Activated T-helper 1 cell treated with Interleukin-2 at 50 U/mL for 16 hours (primary cell): ENCODE data around the gene HOXD8.

Experiments
- DNase-seq: peaks from one replicate; pipeline ENCODE4 v3.0.0-alpha.2; 2020; ENCODE audit warnings: low read depth

HOXD8 gene

DNA sequence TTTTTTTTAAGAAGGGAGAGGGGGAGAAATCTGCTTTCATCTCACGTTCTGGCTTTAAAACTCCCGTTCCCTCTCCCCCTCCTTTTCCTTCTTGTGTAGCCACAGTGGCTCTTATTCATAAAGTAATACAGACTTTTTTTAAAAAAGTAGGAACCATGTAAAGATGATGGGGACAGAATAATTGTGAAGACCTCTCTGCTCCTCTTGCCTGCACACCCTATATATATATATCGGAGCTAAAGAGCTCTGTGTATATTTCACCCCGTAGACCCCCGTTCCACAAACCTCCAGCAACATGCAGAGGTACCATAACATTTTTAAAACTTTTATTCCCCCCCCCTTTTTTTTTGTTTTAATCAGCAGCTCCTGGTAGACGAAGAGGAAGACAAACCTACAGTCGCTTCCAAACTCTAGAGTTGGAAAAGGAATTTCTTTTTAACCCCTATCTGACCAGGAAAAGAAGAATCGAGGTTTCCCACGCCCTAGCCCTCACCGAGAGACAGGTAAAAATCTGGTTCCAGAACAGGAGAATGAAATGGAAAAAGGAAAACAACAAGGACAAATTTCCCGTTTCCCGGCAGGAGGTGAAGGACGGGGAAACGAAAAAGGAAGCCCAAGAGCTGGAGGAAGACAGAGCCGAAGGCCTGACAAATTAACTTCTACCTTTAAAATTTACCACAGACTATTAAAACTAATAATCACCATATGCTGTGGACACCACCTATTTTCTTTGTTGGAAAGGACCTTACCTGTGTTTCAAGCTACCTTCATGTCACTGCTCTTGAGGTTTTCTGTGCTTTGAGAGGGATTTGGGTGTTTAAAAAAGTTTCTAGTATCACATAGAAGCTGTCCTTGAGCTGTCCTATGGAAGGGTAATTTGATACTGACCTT is 1.7 kb downstream of the HOXD8 start:
- no peak for DNase-seq

DNA sequence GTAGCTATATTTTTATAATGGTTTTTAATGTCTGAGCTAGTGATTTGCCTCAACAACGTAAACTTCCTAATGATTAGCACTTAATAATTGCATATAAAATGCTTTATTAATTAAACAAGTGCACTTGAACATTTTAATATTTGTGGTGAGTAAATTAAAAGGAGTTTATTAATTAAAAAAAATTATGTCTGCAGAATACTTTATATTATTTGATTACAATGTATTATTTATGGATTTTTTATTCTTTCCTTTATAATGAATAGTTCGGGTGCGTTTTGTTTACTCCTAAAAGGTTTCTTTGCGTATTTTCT is 2.3 kb downstream of the HOXD8 start:
- no peak for DNase-seq

DNA sequence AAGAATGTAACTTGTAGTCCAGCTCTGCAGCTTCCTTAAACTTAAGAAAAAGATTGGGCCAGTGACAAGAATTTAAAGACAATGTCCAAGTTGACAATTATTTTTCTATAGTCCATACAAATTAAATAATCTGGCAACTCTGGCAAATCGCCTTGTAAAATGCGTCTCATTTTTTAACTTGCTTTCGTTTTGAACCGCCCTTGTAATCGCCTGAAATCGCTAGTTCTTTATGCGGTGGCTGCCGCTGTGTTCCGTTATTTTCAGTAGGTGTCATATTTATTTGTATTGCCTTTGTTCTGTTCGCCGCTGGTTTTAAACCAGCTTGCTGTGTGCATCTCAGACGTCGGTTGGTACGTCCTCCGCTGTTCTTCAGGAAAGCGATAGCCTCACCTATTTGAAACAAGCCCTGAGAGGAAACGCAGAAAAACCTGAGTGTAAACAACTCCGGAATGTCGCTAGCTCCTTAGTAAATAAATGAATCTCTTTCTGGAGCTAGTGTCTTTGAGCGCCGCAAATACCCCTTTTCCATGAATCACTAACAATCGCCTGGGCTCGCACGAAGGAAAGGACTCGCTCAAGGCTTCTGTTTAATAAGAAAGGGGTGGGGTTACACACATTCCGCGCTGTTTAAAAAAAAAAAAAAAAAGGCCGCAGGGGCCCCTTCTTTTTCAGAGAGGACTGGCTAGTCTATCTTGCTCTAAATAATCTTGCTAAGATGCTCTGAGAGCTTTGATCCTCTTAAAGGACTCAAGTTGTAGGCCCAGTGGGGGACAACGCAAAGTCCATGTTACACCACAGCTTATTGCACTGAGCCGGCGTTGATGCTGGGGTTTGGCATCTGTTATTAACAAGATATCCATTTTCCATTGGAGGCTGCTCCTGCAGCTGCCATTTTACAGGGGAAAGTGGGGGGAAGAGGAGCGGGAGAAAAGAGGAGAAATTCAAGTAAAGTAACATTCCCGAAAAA is 3.0 kb downstream of the HOXD8 start:
- DNase-seq: no peak

DNA sequence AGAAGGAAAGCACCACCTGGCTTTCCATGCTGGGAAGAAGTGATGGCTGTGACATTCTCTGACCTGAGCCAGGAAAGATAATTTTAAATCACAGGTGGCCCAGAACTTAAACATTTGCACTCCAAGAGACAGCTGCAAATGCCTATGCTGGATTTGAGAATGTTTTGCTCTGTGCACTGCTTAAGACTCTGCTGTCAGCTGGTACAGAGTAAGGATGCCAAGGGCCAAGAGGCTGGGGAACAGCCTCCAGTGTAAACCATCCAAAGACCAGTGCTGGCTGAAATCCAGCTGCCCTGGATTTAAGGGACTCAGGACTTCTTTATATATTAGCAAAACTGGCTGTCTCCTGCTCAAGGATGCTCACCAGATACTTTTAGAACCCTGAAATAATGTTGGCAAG is 3.9 kb downstream of the HOXD8 start:
- DNase-seq: no peak

DNA sequence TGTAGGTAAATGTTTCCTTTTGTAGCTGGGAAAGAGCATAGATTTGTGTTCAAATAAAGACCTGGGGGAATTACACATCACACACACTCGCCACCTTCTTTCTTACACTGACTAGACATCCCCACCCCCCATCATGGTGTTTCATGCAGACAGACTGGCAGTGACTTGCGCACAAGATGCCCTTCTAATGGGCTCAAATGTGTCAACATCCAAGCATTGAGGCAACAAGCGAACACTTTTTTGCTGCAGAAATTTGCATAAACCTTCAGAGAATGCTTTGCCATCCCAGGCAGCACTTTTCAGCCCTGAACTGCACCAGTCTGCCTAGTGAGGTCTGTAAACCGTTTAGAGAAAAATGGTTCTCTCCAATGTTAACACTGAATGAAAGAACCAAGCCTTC is 4.5 kb downstream of the HOXD8 start:
- no peak for DNase-seq

DNA sequence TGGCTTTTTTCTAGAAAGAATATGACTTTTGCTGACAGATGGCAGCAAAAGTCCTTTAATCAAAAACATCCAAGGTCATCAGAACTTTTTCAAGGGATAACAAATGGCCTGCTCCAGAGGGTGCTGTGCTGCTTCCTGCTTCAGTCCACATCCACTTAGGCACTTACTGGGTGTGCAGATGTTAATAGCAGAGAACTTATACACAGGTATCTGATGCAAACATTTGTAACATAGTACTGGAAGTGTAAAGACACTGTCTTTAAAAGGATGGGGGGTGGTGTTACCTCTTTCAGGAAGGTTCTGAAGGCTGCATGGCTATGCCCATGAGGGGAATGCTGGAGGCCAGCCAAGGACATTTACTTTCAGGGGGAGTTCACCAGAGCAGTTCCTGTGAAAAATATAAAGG is 5.5 kb downstream of the HOXD8 start:
- DNase-seq: no peak

DNA sequence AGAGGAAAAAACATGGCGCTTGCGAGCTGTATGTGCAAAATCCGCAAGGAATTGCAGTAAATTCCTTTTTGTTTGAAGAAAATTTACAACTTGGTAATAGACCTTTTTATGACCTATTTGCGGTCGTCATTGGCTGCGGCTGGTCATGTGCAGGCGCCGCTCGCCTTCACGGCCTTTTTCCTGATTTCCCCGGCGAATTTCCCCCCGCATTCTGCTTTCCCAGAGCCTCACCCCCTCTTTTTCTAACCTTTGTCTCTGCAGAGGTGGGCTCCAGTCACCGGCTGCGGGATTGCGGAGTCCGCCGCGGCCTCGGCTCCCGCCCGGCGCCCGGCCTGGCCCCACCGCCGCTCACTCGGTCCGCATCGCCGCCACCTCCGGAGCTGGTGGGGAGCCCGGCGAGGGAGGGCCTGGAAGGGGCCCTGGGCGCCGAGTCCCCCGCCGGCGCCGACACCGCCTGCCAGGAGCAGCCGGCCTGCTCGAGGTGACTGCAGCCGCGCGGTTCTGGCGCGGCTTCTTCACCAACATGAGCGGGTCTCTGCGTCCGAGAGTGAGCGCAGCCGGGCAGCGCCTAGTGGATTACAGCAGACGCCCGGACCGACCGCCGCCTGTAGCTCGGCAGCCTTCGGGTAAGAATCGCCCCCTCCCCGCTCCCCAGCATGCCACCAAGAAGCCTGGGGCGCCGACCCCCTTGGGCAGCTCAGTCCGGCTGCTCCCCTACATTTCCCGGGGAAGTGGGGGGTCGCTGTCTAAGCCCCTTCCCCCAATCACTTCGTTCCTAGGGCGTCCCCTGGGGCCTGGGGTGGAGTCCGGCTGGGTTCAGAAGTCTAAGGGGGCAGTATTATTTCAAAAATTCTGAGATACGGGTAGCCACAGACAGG is 7.1 kb downstream of the HOXD8 start:
- no peak for DNase-seq

DNA sequence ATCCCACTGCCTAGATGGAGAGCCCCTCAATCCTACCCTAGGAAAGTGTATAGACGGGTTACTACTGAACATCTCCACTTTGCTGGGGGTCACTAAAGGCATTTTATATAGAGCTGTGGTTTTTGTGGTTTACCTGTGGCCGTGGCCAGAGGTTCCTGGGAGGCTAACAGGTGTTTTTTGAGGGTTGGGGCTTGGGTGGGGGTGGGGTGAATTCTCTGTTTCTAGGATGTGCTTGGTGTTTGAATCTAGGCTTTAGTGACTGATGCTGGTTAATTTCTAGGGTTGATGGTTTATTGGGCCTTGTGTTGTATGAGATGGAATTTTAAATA is 7.7 kb downstream of the HOXD8 start:
- DNase-seq: no peak

DNA sequence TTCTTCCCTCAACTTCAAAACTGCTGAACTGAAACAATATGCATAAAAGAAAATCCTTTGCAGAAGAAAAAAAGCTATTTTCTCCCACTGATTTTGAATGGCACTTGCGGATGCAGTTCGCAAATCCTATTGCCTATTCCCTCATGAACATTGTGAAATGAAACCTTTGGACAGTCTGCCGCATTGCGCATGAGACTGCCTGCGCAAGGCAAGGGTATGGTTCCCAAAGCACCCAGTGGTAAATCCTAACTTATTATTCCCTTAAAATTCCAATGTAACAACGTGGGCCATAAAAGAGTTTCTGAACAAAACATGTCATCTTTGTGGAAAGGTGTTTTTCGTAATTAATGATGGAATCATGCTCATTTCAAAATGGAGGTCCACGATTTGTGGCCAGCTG is 8.4 kb downstream of the HOXD8 start:
- no peak for DNase-seq

DNA sequence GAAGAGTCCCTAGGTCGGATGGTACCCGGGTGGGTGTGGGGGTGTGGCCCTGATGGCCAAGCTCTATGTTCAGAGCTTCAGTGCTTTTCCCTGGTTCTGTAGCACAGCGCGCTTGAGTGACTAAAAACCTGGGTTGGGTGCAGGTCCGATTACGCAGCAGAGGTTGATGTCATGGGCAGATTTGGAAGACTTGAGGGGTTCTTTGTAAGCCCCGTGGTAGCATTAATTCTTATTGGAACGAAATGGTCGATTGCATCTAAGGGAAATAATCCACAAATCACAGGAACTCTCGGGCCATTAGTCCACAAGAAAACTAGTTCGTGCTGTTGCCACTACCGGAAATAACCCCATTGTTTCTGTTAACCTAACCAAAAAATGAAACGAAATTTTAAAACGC is 9.0 kb downstream of the HOXD8 start:
- no peak for DNase-seq

DNA sequence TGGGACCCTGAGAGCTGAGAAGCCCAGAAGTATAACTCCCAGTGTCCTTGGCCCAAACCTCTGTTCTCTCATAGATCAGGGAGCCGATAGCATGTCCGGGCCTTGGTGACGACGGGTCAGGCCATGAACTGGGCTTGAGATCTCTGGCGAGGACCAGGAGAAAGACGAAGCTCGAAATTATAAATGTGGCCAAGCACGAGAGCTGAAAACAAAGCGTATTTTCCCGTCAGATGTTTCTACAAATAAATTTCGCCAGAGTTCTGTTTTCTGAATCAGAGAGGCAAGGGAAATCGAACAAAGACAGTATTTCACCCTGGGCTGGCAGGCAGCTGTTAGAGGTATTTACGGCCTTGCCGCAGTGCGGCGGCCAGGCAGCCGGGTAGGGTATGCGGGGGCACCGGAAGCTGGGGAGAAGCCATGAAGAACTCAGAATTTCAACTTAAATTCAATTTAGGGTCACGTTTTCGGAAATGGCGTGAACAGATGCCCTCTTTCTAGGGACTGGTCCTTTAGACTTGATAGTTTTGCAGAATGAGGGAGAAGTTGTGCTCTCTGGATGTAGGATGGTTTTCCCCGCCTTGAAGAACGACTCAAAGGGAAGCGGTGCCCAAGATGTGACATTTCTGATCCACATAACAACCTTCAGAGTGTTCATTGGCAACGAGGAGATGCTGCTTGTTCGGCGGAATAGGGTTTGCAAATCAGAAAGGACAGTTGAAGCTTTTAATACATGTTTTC is 9.6 kb downstream of the HOXD8 start:
- DNase-seq: no peak

DNA sequence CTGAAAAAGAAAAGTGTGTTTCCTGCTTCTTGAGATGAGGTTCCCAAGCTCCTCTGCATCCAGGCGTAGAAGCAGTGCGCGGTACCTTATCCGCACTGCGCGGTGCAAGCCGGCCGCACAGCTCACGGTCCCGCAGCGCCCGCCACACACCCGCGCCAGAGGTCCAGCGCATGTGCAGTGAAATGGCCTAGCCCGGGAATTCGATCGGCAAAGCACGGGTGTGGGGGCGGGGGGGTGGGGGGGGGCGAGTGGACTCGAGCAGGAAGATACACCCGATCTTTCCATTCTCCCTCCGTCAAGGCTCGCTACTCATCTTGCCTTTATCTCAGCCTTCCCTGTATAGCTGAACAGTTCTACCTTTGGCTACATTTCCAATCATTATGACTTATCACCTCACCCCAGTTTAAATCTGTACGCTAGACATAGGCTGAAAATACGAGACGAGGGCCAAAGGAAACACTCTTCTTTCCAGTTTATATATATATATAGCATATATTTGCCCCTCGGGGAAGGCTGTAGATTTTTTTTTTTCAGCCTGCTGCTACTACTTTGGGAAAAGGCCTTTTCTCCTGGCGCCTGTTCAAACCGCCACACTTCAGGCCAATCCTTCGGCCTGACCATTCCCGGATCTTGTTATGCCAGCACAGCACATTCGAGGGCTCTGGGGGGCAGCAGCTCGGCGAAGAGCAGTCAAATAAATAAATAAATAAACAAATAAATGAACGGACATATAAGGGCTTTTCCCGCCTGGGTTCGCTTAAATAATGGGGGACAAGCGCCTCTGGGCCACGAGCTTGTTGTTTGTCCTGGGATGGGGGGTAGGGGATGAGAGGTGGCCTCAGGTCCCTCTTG is 10.4 kb downstream of the HOXD8 start:
- no peak for DNase-seq

DNA sequence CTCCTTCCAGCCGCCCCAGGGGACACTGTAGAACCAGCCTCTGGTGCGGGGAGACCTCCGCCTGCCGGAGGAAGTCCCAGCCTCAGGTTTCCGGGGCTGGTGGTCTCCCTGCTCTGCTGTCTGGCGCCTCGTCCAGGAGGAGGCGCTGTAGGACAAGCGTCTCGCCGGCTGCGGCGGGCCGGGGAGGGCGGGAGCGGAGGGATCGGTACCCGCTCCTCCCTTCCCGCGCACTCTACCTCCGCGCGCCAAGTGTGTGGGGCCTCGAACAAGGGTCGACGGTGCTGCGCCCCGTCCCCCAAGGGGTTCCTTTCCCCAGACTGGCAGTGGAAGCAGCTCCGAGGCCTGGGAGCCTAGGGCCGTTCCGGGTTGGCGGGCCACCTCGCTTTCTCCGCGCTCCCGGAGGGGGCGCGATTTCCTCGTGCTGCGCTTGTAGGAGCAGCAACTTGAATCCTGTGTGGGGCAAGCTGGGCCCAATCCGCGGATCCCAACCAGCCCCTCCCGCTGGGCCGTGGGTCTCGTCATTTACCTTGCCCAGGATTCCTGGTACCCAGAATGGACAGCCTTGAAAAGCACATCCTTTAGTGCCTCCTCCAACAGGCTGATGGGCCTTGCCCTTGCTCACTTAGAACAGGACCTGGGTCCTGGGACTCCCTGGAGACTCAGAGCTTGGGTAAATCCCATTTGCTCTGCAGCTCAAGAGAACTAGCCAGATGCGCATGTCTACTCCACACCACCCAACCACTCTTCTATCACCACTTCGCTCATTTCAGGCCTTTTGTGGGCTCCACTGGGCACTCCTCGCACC is 11.2 kb downstream of the HOXD8 start:
- DNase-seq: no peak

DNA sequence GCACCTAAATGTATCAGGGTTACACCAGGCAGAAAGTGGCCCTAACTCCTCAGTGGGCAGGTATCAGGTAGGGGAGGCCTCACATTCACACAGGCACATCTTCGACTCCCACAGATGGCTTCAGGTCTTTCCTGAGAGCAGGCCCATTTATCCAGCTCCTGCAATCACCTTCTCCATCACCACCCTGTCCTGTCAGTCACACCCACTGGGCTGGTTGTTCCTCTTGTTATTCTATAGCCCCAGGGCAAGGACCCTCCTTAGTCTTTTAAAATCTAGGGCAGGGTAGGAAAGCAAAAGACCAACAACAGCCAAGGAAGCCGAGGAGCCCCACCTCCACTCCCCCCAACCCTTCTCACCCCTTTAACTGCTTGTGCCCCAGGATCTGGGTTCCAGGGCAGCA is 12.8 kb downstream of the HOXD8 start:
- DNase-seq: no peak

DNA sequence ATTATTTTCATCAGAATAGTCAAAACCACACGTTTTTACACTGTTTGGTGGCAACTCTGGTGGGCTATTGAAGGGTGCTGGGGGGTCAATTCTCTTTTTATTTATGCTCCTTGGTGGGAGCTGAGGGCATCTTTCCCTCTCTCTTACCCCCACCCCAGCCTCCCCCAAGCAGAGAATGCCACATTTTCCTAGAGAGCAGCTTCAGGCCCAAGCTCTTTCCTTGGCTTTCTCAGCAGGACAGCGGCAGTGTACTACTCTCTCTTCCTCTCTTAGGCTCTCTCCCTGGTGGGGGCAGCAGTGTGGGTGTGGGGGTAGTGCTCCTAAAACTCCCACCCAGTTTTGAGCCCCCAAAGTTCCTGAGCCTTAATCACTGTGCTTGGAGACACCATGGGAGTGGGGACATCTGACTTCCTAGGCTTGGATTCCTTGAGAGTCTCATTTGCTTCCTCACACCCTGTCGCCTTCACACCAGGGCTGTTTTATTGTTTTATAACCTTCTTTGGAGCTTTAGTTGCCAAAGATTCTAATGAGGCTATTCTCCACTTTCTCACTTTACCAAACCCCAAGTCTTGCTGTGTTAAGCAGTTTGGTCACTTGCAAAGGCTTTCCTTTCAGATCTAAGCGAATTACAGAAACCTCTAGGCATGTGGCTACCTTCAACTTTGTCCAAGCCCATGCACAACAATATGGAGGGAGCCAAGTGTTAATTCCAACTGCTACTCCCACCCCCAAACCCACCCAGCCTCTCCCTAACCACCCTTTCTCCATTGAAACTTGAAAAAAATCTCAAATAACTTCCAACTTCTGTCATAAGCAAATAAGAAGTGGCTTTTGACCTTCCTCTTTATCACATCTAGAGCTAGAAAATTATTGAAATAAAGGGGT is 15.8 kb downstream of the HOXD8 start:
- no peak for DNase-seq

DNA sequence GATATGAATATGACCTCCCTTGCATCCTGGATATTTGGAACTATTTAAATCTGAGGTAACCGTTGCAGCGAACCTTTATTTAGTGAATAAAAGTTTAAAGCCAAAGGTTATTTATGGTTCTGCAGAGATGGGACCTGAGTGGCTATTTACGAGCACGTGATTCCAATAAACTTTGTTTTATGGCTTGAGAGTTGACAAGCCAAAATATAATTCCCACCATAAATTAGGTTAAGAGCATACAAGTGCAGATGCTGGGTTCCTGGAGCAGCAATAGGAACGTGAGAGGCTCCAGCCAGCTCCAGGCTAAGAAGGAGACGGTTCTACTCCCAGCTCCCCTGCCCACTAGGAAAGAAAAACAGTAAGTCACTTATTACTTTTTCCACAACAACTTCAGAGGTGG is 16.6 kb downstream of the HOXD8 start:
- DNase-seq: no peak

DNA sequence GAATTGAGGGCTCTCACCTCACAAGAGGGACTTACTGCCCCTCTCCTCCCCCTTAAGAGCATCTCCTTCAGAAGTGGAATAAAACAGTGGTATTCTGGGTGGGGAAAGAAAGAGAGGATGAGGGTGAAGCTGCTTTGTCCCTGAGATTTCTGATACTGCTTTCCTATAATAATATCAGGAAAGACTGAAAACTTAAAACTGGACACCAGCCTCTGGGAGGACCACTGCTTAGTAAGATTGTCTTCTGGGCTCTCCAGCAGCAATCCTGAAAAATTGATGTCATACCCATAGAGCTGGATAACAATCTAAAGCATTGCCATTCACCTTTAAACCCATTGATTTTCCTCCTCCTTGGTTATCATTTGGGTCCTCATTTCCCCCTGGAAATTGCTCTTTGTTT is 17.1 kb downstream of the HOXD8 start:
- no peak for DNase-seq

DNA sequence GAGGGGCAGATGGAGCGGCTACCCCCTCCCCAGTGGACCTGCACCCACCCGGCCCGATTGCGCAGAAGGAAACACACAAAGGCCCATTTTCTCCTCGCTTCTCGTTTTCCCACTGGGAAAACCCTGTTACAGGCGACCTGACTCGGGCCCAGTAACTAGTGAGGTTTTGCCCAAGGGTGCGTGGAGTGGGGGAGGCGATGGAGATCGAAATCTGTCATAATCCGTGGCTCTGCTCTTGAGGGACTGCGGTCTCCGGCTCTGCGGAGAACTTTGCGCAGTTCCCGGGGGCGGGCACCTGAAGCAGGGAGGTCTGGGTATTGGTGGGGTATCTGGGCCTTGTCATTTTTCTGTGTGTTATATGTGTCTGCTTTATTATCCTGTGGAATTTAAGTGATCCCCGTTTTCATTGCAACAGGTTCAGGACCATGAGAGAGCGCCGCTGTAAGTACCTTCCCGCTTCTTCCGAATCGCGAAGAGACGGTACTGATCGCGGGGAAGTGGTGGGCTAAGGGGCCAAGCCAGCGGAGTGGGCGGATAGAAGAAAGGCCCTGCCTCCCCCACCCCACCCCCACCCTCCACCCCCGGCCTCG is 17.8 kb downstream of the HOXD8 start:
- no peak for DNase-seq
